Parathyroid adenoma (tissue), 2 donors: ENCODE data around the gene HASPIN.

Source experiments
- H2AFZ ChIP-seq: fragments of 300-600 bp; sonication (generic); one replicate; pipeline ENCODE4 v1.7.0; 2017; ENCODE audit warnings: antibody characterized with exemption, mild to moderate bottlenecking
- H3K27ac ChIP-seq: fragments of 300-600 bp; sonication (generic); one replicate; pipeline ENCODE4 v1.7.0; 2017
- H3K27me3 ChIP-seq: fragments of 300-600 bp; sonication (generic); one replicate; pipeline ENCODE4 v1.7.0; 2017; ENCODE audit warnings: low read length; ENCODE audit not compliant: control insufficient read depth, insufficient read depth
- H3K36me3 ChIP-seq: fragments of 300-600 bp; sonication (generic); one replicate; pipeline ENCODE4 v1.7.0; 2017; ENCODE audit warnings: low read length; ENCODE audit not compliant: control insufficient read depth, insufficient read depth
- H3K4me1 ChIP-seq: fragments of 300-600 bp; sonication (generic); one replicate; pipeline ENCODE4 v1.7.0; 2017; ENCODE audit warnings: control low read depth
- H3K4me2 ChIP-seq: fragments of 300-600 bp; sonication (generic); one replicate; pipeline ENCODE4 v1.7.0; 2017; ENCODE audit warnings: low read length
- H3K4me3 ChIP-seq: fragments of 300-600 bp; sonication (generic); one replicate; pipeline ENCODE4 v1.7.0; 2017; ENCODE audit warnings: low read depth, low read length
- H3K79me2 ChIP-seq: fragments of 300-600 bp; sonication (generic); one replicate; pipeline ENCODE4 v1.7.0; 2017; ENCODE audit warnings: control low read depth
- H3K9ac ChIP-seq: fragments of 300-600 bp; sonication (generic); one replicate; pipeline ENCODE4 v1.7.0; 2017; ENCODE audit warnings: mild to moderate bottlenecking
- H3K9me3 ChIP-seq: fragments of 300-600 bp; sonication (generic); one replicate; pipeline ENCODE4 v1.7.0; 2017; ENCODE audit warnings: low read length; ENCODE audit not compliant: control insufficient read depth
- TF ChIP-seq, protein P1 (sequence below): fragments of 300-600 bp; sonication (generic); IDR thresholded peaks from one replicate; pipeline ENCODE4 v1.7.0; 2017; ENCODE audit warnings: antibody characterized with exemption, mild to moderate bottlenecking
- donor health status: primary hyperparathyroidism.

The HASPIN gene

DNA sequence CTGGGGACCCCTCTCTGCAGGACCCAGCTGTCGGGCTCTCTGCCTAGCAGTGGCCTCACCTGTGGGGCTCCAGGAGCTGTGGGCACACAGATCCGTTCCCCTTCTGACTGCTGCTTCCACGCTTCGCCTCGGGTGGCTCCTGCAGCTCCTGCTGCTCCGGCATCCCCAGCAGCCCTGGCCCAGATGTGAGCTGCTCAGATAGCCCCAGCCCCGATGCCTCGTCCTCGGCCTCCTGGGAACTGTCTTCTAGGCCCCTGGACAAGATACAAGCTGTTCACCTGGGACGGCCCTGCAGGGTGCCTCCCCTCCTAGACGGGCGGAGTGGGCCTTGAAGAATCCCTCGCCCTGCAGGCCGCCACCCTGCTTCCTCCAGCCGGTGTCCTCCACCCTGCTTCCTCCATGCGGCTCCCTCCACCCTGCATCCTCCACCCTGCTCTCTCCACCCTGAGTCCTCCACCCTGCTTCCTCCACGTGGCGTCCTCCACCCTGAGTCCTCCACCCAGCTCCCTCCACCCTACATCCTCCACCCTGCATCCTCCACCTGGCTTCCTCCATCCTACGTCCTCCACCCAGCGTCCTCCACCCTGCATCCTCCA, 44.1 kb upstream of the HASPIN start:
- H3K27ac ChIP-seq: no peak overlapping the region
- H3K9me3 ChIP-seq: no peaks in the 10 kb centered on the region
- H3K4me1 ChIP-seq: peaks cover 13% of the 10 kb centered on the region

DNA sequence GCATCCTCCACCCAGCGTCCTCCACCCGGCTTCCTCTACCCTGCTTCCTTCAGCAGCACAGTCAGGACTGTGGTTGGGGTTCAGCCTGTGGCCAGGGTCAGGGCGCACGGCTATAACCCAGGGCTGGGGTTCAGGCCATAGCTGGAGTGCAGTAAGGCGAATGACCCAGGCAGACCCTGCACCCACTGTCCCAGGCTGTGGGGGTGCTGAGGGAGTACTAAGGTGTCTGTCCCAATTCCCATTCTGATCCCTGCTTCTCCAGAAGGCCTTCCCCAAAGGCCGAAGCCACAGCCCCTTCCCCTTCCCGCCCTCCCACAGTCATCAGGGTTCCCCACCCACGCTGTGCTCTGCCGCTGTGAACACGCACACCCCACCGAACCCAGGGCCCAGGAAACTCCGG, 42.6 kb upstream of the HASPIN start:
- no peaks in the 10 kb centered on the region for H3K79me2 ChIP-seq
- H3K9ac ChIP-seq: no peak overlapping the region
- H3K36me3 ChIP-seq: no peaks in the 10 kb centered on the region
- no peak overlapping the region for H3K4me3 ChIP-seq
- H3K9me3 ChIP-seq: no peaks in the 10 kb centered on the region
- H3K27me3 ChIP-seq: no peaks in the 10 kb centered on the region
- H3K4me1 ChIP-seq: peaks cover 13% of the 10 kb centered on the region
- H3K27ac ChIP-seq: no peak overlapping the region
- H2AFZ ChIP-seq: no peak overlapping the region
- TF ChIP-seq, protein P1, sequence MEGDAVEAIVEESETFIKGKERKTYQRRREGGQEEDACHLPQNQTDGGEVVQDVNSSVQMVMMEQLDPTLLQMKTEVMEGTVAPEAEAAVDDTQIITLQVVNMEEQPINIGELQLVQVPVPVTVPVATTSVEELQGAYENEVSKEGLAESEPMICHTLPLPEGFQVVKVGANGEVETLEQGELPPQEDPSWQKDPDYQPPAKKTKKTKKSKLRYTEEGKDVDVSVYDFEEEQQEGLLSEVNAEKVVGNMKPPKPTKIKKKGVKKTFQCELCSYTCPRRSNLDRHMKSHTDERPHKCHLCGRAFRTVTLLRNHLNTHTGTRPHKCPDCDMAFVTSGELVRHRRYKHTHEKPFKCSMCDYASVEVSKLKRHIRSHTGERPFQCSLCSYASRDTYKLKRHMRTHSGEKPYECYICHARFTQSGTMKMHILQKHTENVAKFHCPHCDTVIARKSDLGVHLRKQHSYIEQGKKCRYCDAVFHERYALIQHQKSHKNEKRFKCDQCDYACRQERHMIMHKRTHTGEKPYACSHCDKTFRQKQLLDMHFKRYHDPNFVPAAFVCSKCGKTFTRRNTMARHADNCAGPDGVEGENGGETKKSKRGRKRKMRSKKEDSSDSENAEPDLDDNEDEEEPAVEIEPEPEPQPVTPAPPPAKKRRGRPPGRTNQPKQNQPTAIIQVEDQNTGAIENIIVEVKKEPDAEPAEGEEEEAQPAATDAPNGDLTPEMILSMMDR: no peak
- H3K4me2 ChIP-seq: no peak overlapping the region

More for the DNA sequence above, 44.1 kb upstream of the HASPIN start:
- H3K79me2 ChIP-seq: no peaks in the 10 kb centered on the region
- H3K9ac ChIP-seq: no peak overlapping the region
- H3K36me3 ChIP-seq: no peaks in the 10 kb centered on the region
- H3K27me3 ChIP-seq: no peaks in the 10 kb centered on the region
- no peak overlapping the region for H3K4me2 ChIP-seq
- H2AFZ ChIP-seq: no peak overlapping the region
- no peak overlapping the region for H3K4me3 ChIP-seq
- TF ChIP-seq, protein P1: no peak

DNA sequence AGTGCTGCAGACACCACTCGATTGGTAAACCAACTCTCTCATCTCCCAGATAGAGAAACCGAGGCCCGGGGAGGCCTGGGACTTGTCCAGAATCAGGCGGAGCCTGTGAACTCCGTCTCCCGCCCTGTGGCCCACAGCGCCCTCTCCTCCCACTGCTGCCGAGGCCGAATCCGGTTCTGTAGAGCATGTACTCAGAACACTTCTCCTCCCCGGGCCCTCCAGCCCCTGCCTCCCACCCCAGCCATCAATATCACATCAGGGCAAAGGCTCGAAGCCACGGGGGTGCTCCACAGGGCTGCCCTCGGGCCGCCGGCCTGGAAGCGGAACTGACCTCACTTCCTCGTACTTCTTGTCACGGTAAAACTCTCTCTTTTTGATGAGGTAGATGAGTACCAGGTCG, 42.1 kb upstream of the HASPIN start:
- Histone ChIP-seq H3K27me3 (no peaks in the 10 kb centered on the region), H3K9ac (no peak overlapping the region), H3K9me3 (no peaks in the 10 kb centered on the region), H3K27ac (no peak overlapping the region), H3K36me3 (no peaks in the 10 kb centered on the region), H3K79me2 (no peaks in the 10 kb centered on the region), H3K4me3 (no peak overlapping the region), H3K4me2 (no peak overlapping the region), H2AFZ (no peak overlapping the region), H3K4me1 (peaks cover 13% of the 10 kb centered on the region)
- TF ChIP-seq, protein P1: no peak

DNA sequence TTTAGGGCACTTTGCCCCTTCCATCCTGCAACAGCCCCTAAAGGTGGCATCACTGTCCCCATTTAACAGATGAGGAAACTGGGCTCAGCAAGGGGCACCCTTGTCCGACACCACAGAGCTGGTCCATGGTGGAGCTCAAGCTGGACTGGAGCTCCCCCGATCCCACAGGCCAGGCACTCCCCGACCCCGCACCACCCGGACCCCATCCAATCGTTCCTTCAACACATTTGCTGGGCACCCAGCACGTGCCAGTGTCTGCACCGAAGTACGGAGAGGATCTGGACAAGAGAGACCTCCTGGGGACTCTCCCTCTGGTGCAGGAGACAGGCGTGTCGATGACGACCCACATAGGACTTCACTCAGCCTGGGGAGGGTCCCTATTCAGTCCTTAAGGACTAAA, 41.7 kb upstream of the HASPIN start:
- Histone ChIP-seq H3K4me3 (no peak overlapping the region), H3K4me1 (peaks cover 13% of the 10 kb centered on the region), H3K9ac (no peak overlapping the region), H2AFZ (no peak overlapping the region), H3K9me3 (no peaks in the 10 kb centered on the region), H3K27me3 (no peaks in the 10 kb centered on the region), H3K79me2 (no peaks in the 10 kb centered on the region), H3K36me3 (no peaks in the 10 kb centered on the region), H3K4me2 (no peak overlapping the region), H3K27ac (no peak overlapping the region)
- TF ChIP-seq, protein P1: no peak

DNA sequence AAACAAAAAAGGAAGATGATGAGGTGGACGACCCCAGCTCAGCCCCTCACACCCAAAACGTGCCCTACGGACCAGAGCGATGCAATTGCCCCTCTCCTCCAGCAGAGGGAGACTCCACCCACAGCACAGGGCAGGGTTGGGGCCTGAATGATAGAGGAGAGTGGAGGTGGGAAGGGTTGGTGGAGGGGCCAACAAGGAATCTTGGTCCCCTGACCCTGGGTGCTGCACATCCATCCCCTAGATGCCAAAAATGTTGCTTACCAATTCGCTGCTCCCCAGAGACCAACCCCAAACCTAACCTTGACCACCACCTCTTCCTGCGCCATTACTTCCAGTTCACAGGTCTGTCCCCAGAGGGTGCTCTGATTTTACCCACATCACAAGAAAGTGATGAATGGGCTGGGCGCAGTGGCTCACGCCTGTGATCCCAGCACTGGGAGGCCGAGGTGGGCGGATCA, 40.6 kb upstream of the HASPIN start:
- TF ChIP-seq, protein P1: peak; percentile 93
- Histone ChIP-seq H2AFZ (no peak overlapping the region), H3K9me3 (no peaks in the 10 kb centered on the region), H3K27me3 (no peaks in the 10 kb centered on the region), H3K4me1 (peaks cover 9% of the 10 kb centered on the region), H3K4me3 (no peak overlapping the region), H3K27ac (no peak overlapping the region), H3K79me2 (no peaks in the 10 kb centered on the region), H3K9ac (no peak overlapping the region), H3K4me2 (no peak overlapping the region), H3K36me3 (no peaks in the 10 kb centered on the region)
